Trophoblast cell (in vitro differentiated cells and primary cell): ENCODE results near the gene RNF17.
A peak's percentile ranks its signal among the peaks of the same experiment; 100 is the strongest.

Experiments used
- DNase-seq, 2 donors: peaks; one replicate each; pipeline ENCODE4 v3.0.0-alpha.2; 2016
- H2AFZ ChIP-seq: 2 replicates; pipeline ENCODE4 v1.6.1; 2013; ENCODE audit warnings: low read length, moderate library complexity, mild to moderate bottlenecking; ENCODE audit not compliant: insufficient read depth, poor library complexity
- H2AK5ac ChIP-seq: 2 replicates; pipeline ENCODE4 v1.6.1; 2013; ENCODE audit warnings: mild to moderate bottlenecking, low read length
- H2BK120ac ChIP-seq: 2 replicates; pipeline ENCODE4 v1.6.1; 2013; ENCODE audit warnings: low read length, mild to moderate bottlenecking, moderate library complexity; ENCODE audit not compliant: insufficient read depth, poor library complexity
- H2BK12ac ChIP-seq: 2 replicates; pipeline ENCODE4 v1.6.1; 2013; ENCODE audit warnings: mild to moderate bottlenecking, low read length, moderate library complexity
- H2BK5ac ChIP-seq: 2 replicates; pipeline ENCODE4 v1.6.1; 2013; ENCODE audit warnings: low read length, low read depth, moderate library complexity, mild to moderate bottlenecking; ENCODE audit not compliant: poor library complexity
- H3K14ac ChIP-seq: 2 replicates; pipeline ENCODE4 v1.6.1; 2013; ENCODE audit warnings: mild to moderate bottlenecking, low read length
- H3K18ac ChIP-seq: 2 replicates; pipeline ENCODE4 v1.6.1; 2013; ENCODE audit warnings: mild to moderate bottlenecking, low read length
- H3K23ac ChIP-seq: 2 replicates; pipeline ENCODE4 v1.6.1; 2013; ENCODE audit warnings: low read length
- H3K27ac ChIP-seq: 2 replicates; pipeline ENCODE4 v1.5.1; 2013; ENCODE audit warnings: low read depth, mild to moderate bottlenecking, inconsistent platforms, low read length, moderate library complexity
- H3K27me3 ChIP-seq: 2 replicates; pipeline ENCODE4 v1.6.1; 2013; ENCODE audit warnings: inconsistent platforms, mild to moderate bottlenecking, low read length, moderate library complexity; ENCODE audit not compliant: insufficient read depth
- H3K36me3 ChIP-seq, 2 experiments: 1 replicate in 1 of 2; 2 replicates in 1 of 2; pipeline ENCODE4 v1.6.1; 2013; ENCODE audit warnings: low read length in 2 of 2, mild to moderate bottlenecking in 2 of 2, moderate library complexity in 1 of 2; ENCODE audit not compliant: insufficient read depth in 2 of 2, control insufficient read depth in 1 of 2
- H3K4ac ChIP-seq: 2 replicates; pipeline ENCODE4 v1.6.1; 2013; ENCODE audit warnings: low read depth, mild to moderate bottlenecking, low read length, moderate library complexity
- H3K4me1 ChIP-seq, 2 experiments: 1 replicate in 1 of 2; 2 replicates in 1 of 2; pipeline ENCODE4 v1.6.1; 2013; ENCODE audit warnings: low read length in 2 of 2, mild to moderate bottlenecking in 2 of 2, moderate library complexity in 1 of 2; ENCODE audit not compliant: insufficient read depth in 2 of 2, control insufficient read depth in 1 of 2
- H3K4me2 ChIP-seq: 2 replicates; pipeline ENCODE4 v1.6.1; 2013; ENCODE audit warnings: inconsistent platforms, mild to moderate bottlenecking, low read length, moderate library complexity
- H3K4me3 ChIP-seq: 2 replicates; pipeline ENCODE4 v1.5.1; 2013; ENCODE audit warnings: mild to moderate bottlenecking, low read depth, low read length, inconsistent platforms
- H3K79me1 ChIP-seq: one replicate; pipeline ENCODE4 v1.6.1; 2013; ENCODE audit warnings: low read length
- H3K79me2 ChIP-seq: 2 replicates; pipeline ENCODE4 v1.6.1; 2013; ENCODE audit warnings: low read length, mild to moderate bottlenecking; ENCODE audit not compliant: control insufficient read depth, insufficient read depth, poor library complexity
- H3K9ac ChIP-seq: 2 replicates; pipeline ENCODE4 v1.6.1; 2013; ENCODE audit warnings: mild to moderate bottlenecking, low read length
- H3K9me3 ChIP-seq: 2 replicates; pipeline ENCODE4 v1.6.1; 2013; ENCODE audit warnings: low read depth, mild to moderate bottlenecking, control low read depth, inconsistent platforms, low read length; ENCODE audit not compliant: insufficient read depth
- H4K12ac ChIP-seq: 2 replicates; pipeline ENCODE4 v1.6.1; 2013; ENCODE audit warnings: low read depth, mild to moderate bottlenecking, low read length, moderate library complexity
- H4K8ac ChIP-seq: 2 replicates; pipeline ENCODE4 v1.6.1; 2013; ENCODE audit warnings: low read depth, mild to moderate bottlenecking, low read length, moderate library complexity
- H4K91ac ChIP-seq: one replicate; pipeline ENCODE4 v1.6.1; 2013; ENCODE audit warnings: low read depth, mild to moderate bottlenecking, low read length, moderate library complexity
- WGBS: extraction: QIAGEN DNeasy Blood & Tissue Kit; methylation state at CpG from one replicate; pipeline ENCODE4 v1.1.7; 2013; ENCODE audit warnings: missing lambda C conversion rate; ENCODE audit not compliant: insufficient read length, insufficient coverage; ENCODE audit errors: extremely low coverage; 5-methylcytosine and 5-hydroxymethylcytosine counted together

The RNF17 gene

DNA sequence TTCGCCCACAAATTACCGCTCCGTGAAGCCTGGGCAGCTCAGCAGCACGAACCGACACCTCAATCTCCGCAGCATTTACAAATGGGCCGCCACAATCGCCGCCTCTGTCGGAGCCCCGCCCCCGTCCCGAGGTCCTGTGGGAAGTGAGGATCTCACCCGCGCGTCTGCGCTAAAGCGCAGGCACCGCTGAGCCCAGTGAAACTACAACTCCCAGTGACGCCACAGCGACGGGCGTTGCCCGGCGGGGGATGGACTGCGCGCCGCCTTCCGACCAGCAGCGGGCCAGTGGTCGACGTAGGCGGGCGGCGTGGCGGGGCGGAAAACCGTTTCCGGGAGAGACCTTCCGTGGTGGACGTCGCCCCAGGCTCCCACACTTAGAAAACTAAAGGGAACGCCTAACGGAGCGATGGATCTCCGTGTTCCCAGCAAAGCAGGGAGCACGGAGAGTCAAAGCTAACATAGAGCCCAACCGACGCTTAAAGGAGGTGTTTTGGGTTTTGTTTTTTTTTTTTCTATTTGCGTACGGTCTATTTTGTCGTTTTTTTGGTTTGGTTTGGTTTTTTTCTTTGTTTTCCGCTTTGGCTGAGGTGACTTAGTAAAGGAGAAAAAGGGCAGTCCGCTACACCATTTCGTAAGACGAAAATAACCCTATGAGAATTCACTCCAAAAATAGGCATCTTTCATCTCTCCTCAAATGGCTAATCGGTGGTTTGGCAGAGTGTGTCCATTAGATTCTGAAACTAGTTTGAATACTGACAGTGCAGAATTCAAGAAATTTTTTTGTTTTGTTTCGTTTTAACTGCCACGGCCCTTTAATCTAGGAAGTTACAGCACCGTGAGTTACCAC lies 159.0 kb downstream of the RNF17 start:
- Histone ChIP-seq H3K79me2 (peaks cover 8% of the 10 kb centered on the region), H3K23ac (no peak overlapping the region), H3K9me3 (no peaks in the 10 kb centered on the region), H4K8ac (peak overlapping the region; percentile 93), H3K18ac (peak overlapping the region; percentile 55), H3K4me3 (peak overlapping the region; percentile 98), H3K4me1 (peaks cover 0 to 5% of the 10 kb centered on the region in 2 experiments), H3K14ac (peak overlapping the region; percentile 87), H4K12ac (peak overlapping the region; percentile 57), H3K36me3 (no peaks in the 10 kb centered on the region), H3K9ac (peak overlapping the region; percentile 94), H2AFZ (peak overlapping the region; percentile 77), H3K27me3 (no peaks in the 10 kb centered on the region), H3K4me2 (peak overlapping the region; percentile 67), H3K79me1 (peaks cover 7% of the 10 kb centered on the region), H3K4ac (peak overlapping the region; percentile 65), H2BK12ac (no peak overlapping the region), H4K91ac (peak overlapping the region; percentile 76), H2AK5ac (no peak overlapping the region), H3K27ac (peak overlapping the region; percentile 84), H2BK5ac (peak overlapping the region; percentile 47), H2BK120ac (peak overlapping the region; percentile 36)
- DNase-seq: peak; percentile 98
- no CpG with 5 or more reads among the region's 60 CpGs for WGBS

DNA sequence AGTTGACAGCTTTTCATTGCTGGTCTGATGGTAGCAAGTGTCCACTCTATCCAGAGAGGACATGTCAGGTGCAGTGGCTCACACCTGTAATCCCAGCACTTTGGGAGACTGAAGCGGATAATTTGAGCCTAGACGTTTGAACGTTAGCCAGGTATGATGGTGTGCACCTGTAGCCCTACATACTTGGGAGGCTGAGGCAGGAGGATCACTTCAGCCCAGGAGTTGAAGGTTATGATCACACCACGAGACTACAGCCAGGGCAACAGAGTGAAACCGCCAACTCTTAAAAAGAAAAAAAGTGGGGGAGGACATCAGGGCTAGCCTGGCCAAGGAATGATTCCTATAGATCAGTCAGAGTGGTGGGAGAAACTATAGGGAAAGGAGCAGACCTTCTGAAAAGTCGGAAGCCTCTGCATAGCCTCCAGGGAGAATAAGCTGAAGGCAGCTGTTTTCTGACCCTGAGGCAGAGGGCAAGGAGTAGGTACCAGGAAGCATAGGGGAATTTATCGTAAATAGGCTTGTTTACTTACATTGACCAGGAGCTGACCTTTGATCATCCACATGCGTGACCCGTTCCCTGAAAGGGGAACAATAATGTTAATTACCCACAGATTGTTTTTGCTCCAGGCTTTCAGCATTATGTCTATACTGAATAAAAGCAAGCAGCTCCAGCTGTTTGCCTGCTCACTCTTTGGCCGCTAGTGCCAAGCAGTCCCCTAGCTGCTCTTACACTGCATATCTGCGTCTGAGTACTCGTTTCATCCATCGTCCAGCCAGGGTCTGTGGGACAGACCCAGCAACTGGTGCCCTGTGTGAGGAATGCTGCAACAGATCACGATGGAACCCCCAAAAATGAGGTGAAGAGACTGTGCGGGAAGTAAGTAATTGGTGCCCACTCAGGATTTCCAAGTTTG lies 161.6 kb downstream of the RNF17 start:
- peaks cover 7% of the 10 kb centered on the region for H3K79me1 ChIP-seq
- H3K18ac ChIP-seq: no peak overlapping the region
- no peak overlapping the region for H3K9ac ChIP-seq
- H3K36me3 ChIP-seq: no peaks in the 10 kb centered on the region
- no peaks in the 10 kb centered on the region for H3K9me3 ChIP-seq
- H3K4me2 ChIP-seq: no peak overlapping the region
- peaks cover 0 to 5% of the 10 kb centered on the region in 2 experiments for H3K4me1 ChIP-seq
- no peak overlapping the region for H4K91ac ChIP-seq
- no peak overlapping the region for H2BK12ac ChIP-seq
- no CpG with 5 or more reads among the region's 15 CpGs for WGBS
- DNase-seq: no peak
- H4K8ac ChIP-seq: no peak overlapping the region
- no peak overlapping the region for H3K23ac ChIP-seq
- H3K14ac ChIP-seq: no peak overlapping the region
- no peak overlapping the region for H2AFZ ChIP-seq
- no peak overlapping the region for H2BK120ac ChIP-seq
- no peak overlapping the region for H4K12ac ChIP-seq
- no peak overlapping the region for H3K4me3 ChIP-seq
- H3K27me3 ChIP-seq: no peaks in the 10 kb centered on the region
- H2AK5ac ChIP-seq: no peak overlapping the region
- H3K79me2 ChIP-seq: peaks cover 4% of the 10 kb centered on the region
- H2BK5ac ChIP-seq: no peak overlapping the region
- H3K4ac ChIP-seq: no peak overlapping the region
- H3K27ac ChIP-seq: no peak overlapping the region

DNA sequence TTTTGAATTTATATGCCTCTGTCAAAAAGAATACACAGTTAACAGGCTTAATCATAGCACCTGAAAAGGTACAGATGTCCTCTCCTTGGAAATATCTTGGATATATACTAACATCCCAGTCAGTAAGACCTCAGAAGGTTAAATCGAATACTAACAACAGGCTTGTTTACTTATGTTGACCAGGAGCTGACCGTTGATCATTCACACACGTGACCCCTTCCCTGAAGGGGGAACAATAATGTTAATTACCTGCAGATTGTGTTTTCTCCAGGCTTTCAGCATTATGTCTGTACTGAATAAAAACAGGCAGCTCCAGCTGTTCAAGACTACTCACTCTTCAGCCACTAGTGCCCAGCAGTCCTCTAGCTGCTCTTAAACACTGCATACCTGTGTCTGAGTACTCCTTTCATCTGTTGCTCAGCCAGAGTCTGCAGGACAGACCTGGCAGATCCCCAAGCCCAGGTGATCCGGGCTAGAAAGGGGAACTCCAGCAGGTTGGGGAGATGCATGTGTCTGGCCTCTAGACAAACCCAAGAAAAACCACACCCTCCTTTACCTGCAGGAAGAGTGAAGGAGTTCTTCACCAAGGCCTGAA lies 163.9 kb downstream of the RNF17 start:
- Histone ChIP-seq H3K4me3 (no peak overlapping the region), H2AFZ (no peak overlapping the region), H3K4me1 (peaks cover 0 to 5% of the 10 kb centered on the region in 2 experiments), H3K36me3 (no peaks in the 10 kb centered on the region), H3K9ac (no peak overlapping the region), H4K8ac (no peak overlapping the region), H3K27ac (no peak overlapping the region), H3K79me2 (no peaks in the 10 kb centered on the region), H2AK5ac (no peak overlapping the region), H2BK5ac (no peak overlapping the region), H3K14ac (no peak overlapping the region), H3K4me2 (no peak overlapping the region), H2BK12ac (no peak overlapping the region), H4K91ac (no peak overlapping the region), H3K9me3 (peaks cover 2% of the 10 kb centered on the region), H2BK120ac (no peak overlapping the region), H3K18ac (no peak overlapping the region), H3K4ac (no peak overlapping the region), H4K12ac (no peak overlapping the region), H3K23ac (no peak overlapping the region), H3K79me1 (peaks cover 3% of the 10 kb centered on the region), H3K27me3 (no peaks in the 10 kb centered on the region)
- no CpG with 5 or more reads among the region's 4 CpGs for WGBS
- DNase-seq: no peak

DNA sequence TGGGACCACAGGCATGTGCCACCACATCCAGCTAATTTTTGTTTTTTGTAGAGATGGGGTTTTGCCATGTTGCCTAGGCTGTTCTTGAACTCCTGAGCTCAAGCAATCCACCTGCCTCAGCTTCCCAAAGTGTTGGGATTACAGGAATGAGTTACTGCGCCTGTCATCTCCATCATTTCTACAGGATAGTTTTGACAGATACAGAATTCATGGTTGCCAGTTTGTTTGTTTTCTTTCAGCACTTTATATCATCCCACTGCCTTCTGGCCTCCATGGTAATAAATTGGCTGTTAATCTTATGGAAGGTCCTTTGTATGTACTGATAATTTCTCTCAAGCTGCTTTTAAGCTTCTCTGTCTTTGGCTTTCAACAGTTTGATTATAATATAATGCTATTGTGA lies 165.2 kb downstream of the RNF17 start:
- Histone ChIP-seq H4K8ac (no peak overlapping the region), H3K23ac (no peak overlapping the region), H3K14ac (no peak overlapping the region), H3K4me1 (peaks cover 0 to 6% of the 10 kb centered on the region in 2 experiments), H3K9ac (no peak overlapping the region), H4K12ac (no peak overlapping the region), H2BK5ac (no peak overlapping the region), H3K4me3 (no peak overlapping the region), H3K4ac (no peak overlapping the region), H2AFZ (no peak overlapping the region), H3K27ac (no peak overlapping the region), H3K79me1 (no peaks in the 10 kb centered on the region), H3K36me3 (no peaks in the 10 kb centered on the region), H3K27me3 (no peaks in the 10 kb centered on the region), H3K18ac (no peak overlapping the region), H3K4me2 (no peak overlapping the region), H3K79me2 (no peaks in the 10 kb centered on the region), H2BK120ac (no peak overlapping the region), H4K91ac (no peak overlapping the region), H3K9me3 (peaks cover 2% of the 10 kb centered on the region), H2AK5ac (no peak overlapping the region), H2BK12ac (no peak overlapping the region)
- DNase-seq: no peak
- WGBS: no CpG with 5 or more reads among the region's 1 CpG
